NB4 (cell line): ENCODE results near the gene F5.
A peak's percentile ranks its signal among the peaks of the same experiment; 100 is the strongest.

Experiments used
- DNase-seq: peaks from one replicate; pipeline ENCODE4 v3.0.0; 2010; ENCODE audit warnings: low read depth
- H3K4me3 ChIP-seq: one replicate; pipeline ENCODE4 v1.5.1; 2011; ENCODE audit warnings: mild to moderate bottlenecking, low read depth, low read length, moderate library complexity
- CTCF ChIP-seq: IDR thresholded peaks from one replicate; pipeline ENCODE4 v1.5.1; 2012; ENCODE audit warnings: low read depth, low read length
- MAX ChIP-seq: IDR thresholded peaks from 2 replicates; pipeline ENCODE4 v1.6.1; 2011; ENCODE audit warnings: low read depth, low read length
- MYC ChIP-seq: IDR thresholded peaks from 2 replicates; pipeline ENCODE4 v1.6.1; 2011; ENCODE audit warnings: low read depth, low read length
- POLR2A ChIP-seq: IDR thresholded peaks from 2 replicates; pipeline ENCODE4 v1.6.1; 2011; ENCODE audit warnings: mild to moderate bottlenecking; ENCODE audit not compliant: insufficient read length; ENCODE audit errors: extremely low read depth

The F5 gene

GRCh38 chr1:169595764-169596711, 9.8 kb upstream of the F5 start:
- TF ChIP-seq CTCF = no peak
- 0 out of 2 replicates have a peak, but pooled peaks have one; percentile 16 for TF ChIP-seq MAX
- no peak overlapping the region for H3K4me3 ChIP-seq
- peak; percentile 35 for DNase-seq

GRCh38 chr1:169594391-169594790, 8.1 kb upstream of the F5 start:
- no peak overlapping the region for H3K4me3 ChIP-seq
- TF ChIP-seq MYC = no peak
- TF ChIP-seq CTCF = no peak
- TF ChIP-seq POLR2A = no peak
- TF ChIP-seq MAX = no peak
- no peak for DNase-seq

GRCh38 chr1:169590932-169591331, 4.7 kb upstream of the F5 start:
- TF ChIP-seq MAX (no peak), CTCF (no peak), MYC (no peak), POLR2A (no peak)
- DNase-seq = no peak

GRCh38 chr1:169588785-169589485, 2.7 kb upstream of the F5 start:
- DNase-seq = no peak
- TF ChIP-seq POLR2A (no peak), MAX (no peak), MYC (no peak), CTCF (no peak)

More at GRCh38 chr1:169590932-169591331, 4.7 kb upstream of the F5 start:
- H3K4me3 ChIP-seq = no peak overlapping the region

GRCh38 chr1:169588112-169588511, 1.8 kb upstream of the F5 start:
- no peak overlapping the region for H3K4me3 ChIP-seq
- TF ChIP-seq MAX (no peak), CTCF (no peak), POLR2A (no peak), MYC (no peak)
- no peak for DNase-seq

More at GRCh38 chr1:169588785-169589485, 2.7 kb upstream of the F5 start:
- no peak overlapping the region for H3K4me3 ChIP-seq
